ENCODE results near the gene KHDC1L. TPM values are rescaled to one million over a fixed set of nuclear protein-coding genes. Genes with fewer than 3 reads are reported as not detected.
"Not testable (repeated sequence)": the region's sequence is repeated elsewhere in the genome, so short reads cannot be mapped to it uniquely, and the experiment has no call there.

Gene KHDC1L
- total RNA-seq, 4 donors from 2014 or later, result not detected

DNA sequence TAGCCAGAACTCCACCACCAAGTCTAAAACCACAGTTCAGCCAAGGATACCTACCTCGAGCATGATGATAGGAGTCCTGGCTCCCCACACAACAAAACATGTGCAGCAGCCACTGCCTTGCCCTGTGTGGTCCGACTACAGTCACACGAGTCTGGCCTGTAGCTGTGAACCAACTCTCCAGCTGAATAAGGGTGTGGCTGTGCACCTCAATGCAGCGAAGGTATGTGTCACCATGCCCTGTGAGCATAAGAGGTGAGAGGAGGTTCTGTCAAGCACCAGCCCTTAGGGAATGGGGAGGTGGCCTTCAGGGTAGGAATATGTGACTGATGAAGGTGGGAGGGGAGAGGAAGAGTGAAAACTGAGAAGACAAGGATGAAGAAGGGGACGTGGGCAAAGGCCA is 16.7 kb upstream of the KHDC1L start:
- DNase-seq (ENCODE audit: low spot score in 2 of 2), result no peak
- no peaks in the 10 kb centered on the region for H3K36me3 ChIP-seq
- H3K4me1 ChIP-seq, result no peaks in the 10 kb centered on the region
- WGBS, result 71% methylated on average over 5 of the region's 5 CpGs
- H3K9me3 ChIP-seq, result no peaks in the 10 kb centered on the region
- no peak overlapping the region for H3K27ac ChIP-seq
- H3K27me3 ChIP-seq, result no peaks in the 10 kb centered on the region
- no peak overlapping the region for H3K4me3 ChIP-seq
- TF ChIP-seq POLR2A (IDR thresholded peaks at IDR 0.05), result no peak
- no peak for TF ChIP-seq EP300 (IDR thresholded peaks at IDR 0.05)
- TF ChIP-seq POLR2AphosphoS5 (IDR thresholded peaks at IDR 0.05), result no peak

DNA sequence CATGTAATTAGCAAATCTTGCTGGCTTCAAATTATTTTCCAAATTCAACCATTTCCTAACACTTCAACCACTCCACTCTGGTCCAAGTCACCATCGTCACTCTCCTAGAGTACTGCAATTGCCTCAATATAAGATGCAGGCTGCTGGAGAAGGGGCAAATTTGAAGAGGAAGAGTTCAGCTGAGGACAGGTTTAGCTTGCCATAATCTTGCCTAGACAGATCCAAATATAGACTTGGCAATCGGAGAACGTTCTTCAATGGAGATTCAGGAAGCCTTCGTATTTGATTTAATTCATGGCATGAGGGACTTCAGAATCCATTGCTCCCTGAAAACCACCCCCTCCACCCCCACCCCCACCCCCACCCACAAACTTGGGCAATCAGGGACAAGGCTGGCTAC is 15.4 kb upstream of the KHDC1L start:
- DNase-seq (ENCODE audit: low spot score in 2 of 2), result no peak
- no peak for TF ChIP-seq POLR2A (IDR thresholded peaks at IDR 0.05)
- no peak for TF ChIP-seq POLR2AphosphoS5 (IDR thresholded peaks at IDR 0.05)
- no peak for TF ChIP-seq EP300 (IDR thresholded peaks at IDR 0.05)
- TF ChIP-seq, protein P1, sequence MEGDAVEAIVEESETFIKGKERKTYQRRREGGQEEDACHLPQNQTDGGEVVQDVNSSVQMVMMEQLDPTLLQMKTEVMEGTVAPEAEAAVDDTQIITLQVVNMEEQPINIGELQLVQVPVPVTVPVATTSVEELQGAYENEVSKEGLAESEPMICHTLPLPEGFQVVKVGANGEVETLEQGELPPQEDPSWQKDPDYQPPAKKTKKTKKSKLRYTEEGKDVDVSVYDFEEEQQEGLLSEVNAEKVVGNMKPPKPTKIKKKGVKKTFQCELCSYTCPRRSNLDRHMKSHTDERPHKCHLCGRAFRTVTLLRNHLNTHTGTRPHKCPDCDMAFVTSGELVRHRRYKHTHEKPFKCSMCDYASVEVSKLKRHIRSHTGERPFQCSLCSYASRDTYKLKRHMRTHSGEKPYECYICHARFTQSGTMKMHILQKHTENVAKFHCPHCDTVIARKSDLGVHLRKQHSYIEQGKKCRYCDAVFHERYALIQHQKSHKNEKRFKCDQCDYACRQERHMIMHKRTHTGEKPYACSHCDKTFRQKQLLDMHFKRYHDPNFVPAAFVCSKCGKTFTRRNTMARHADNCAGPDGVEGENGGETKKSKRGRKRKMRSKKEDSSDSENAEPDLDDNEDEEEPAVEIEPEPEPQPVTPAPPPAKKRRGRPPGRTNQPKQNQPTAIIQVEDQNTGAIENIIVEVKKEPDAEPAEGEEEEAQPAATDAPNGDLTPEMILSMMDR (IDR thresholded peaks at IDR 0.05), result no peak
- H3K27ac ChIP-seq, result no peak overlapping the region

DNA sequence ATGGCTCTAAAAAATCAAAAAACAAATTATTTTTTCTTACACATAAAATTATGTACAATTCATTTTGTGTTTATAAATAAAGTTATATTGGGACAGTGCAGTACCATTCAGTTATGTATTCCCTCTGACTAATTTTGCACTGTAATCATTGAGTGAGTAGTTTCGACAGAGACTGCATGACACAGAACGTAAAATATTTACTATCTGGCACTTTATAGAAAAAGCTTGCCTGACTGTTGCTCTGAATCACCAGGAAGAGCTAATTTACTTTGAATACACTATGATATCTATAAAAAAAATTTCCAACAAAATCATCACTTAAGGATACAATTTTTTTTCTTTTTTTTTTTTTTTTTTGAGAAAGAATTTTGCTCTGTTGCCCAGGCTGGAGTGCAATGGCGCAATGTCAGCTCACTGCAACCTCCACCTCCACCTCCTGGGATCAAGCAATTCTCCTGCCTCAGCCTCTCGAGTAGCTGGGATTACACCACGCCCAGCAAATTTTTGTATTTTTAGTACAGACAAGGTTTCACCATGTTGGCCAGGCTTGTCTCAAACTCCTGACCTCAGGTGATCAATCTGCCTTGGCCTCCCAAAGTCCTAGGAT is 11.0 kb upstream of the KHDC1L start:
- no peaks in the 10 kb centered on the region for H3K27me3 ChIP-seq
- H3K9me3 ChIP-seq, result no peaks in the 10 kb centered on the region
- no peaks in the 10 kb centered on the region for H3K4me1 ChIP-seq
- H3K36me3 ChIP-seq, result no peaks in the 10 kb centered on the region
- TF ChIP-seq EP300 (IDR thresholded peaks at IDR 0.05), result no peak
- TF ChIP-seq POLR2A (IDR thresholded peaks at IDR 0.05), result no peak
- no peak for TF ChIP-seq POLR2AphosphoS5 (IDR thresholded peaks at IDR 0.05)
- TF ChIP-seq, protein P1 (IDR thresholded peaks at IDR 0.05), result no peak
- no peak overlapping the region for H3K4me3 ChIP-seq
- 72% methylated on average over 5 of the region's 5 CpGs for WGBS
- DNase-seq (ENCODE audit: low spot score in 2 of 2), result no peak
- no peak overlapping the region for H3K27ac ChIP-seq

More for the DNA sequence above, 15.4 kb upstream of the KHDC1L start:
- no peaks in the 10 kb centered on the region for H3K36me3 ChIP-seq
- no peaks in the 10 kb centered on the region for H3K9me3 ChIP-seq
- no peak overlapping the region for H3K4me3 ChIP-seq
- no peaks in the 10 kb centered on the region for H3K27me3 ChIP-seq
- 58% methylated on average over 4 of the region's 4 CpGs for WGBS
- no peaks in the 10 kb centered on the region for H3K4me1 ChIP-seq

DNA sequence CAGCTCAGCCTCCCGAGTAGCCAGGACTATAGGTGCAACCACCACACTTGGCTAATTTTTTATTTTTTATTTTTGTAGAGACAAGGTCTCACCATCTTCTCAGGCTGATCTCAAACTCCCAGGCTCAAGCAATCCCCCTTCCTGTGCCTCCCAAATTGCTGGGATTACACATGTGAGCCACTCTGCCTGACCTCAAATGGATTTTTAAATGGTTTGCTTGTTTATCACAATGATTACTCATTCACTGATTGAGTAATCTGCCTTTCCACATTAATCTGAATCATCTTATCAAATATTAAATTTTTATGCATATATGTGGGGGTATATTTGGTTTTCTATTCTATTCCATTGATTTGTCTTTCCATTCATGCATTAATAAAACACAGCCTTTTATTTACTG is 9.4 kb upstream of the KHDC1L start:
- no peaks in the 10 kb centered on the region for H3K9me3 ChIP-seq
- 65% methylated on average over 1 of the region's 1 CpG for WGBS
- H3K36me3 ChIP-seq, result no peaks in the 10 kb centered on the region
- H3K27me3 ChIP-seq, result no peaks in the 10 kb centered on the region
- no peak for DNase-seq (ENCODE audit: low spot score in 2 of 2)
- no peak overlapping the region for H3K4me3 ChIP-seq
- no peak overlapping the region for H3K27ac ChIP-seq
- TF ChIP-seq POLR2A (IDR thresholded peaks at IDR 0.05) (no peak), EP300 (IDR thresholded peaks at IDR 0.05) (no peak), POLR2AphosphoS5 (IDR thresholded peaks at IDR 0.05) (no peak)
- TF ChIP-seq, protein P1 (IDR thresholded peaks at IDR 0.05), result no peak
- H3K4me1 ChIP-seq, result no peaks in the 10 kb centered on the region

DNA sequence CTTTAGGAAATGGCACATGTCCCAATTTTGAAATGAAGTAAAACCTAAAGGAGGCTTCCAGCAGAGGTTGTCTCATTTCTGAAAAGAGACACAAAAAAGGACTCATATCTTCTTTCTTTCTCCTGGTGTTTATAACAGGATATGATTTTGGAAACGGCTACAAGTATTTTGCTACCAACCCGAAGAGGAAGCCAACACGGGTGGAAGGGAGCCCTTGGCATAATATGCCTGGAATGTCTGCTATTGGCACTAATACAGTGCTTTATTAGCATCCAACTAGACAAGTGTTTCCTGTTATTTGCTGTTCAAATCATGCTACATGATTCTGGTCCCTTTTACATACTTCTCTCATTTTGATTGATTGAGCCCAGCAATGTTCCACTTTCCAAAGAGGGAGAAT is 8.7 kb upstream of the KHDC1L start:
- H3K36me3 ChIP-seq; H3K27me3 ChIP-seq; H3K4me3 ChIP-seq; H3K4me1 ChIP-seq; DNase-seq (ENCODE audit: low spot score in 2 of 2); H3K9me3 ChIP-seq; H3K27ac ChIP-seq: not testable (repeated sequence)
- WGBS, result 17% methylated on average over 3 of the region's 3 CpGs

DNA sequence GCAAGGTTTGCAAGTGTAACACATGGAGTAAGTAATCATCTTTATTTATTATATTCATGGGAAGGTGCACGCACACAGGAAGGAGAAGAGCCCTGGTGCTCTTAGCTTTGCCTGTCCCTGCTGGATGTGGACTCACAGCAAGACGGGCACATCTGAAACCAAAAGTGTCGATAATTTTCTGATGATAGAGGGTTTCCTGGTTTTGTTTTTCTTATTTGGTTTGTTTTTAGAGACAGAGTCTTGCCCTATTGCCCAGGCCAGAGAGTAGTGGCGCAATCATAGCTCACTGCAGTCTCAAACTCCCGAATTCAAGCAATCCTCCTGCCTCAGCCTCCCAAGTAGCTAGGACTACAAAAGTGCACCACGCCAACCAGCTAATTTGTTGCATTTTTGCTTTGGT is 7.8 kb upstream of the KHDC1L start:
- no peak for DNase-seq (ENCODE audit: low spot score in 2 of 2)
- H3K27me3 ChIP-seq, result no peaks in the 10 kb centered on the region
- TF ChIP-seq EP300 (IDR thresholded peaks at IDR 0.05), result no peak
- TF ChIP-seq POLR2AphosphoS5 (IDR thresholded peaks at IDR 0.05), result no peak
- TF ChIP-seq POLR2A (IDR thresholded peaks at IDR 0.05), result no peak
- TF ChIP-seq, protein P1 (IDR thresholded peaks at IDR 0.05), result no peak
- no peak overlapping the region for H3K27ac ChIP-seq
- no peaks in the 10 kb centered on the region for H3K36me3 ChIP-seq
- no peak overlapping the region for H3K4me3 ChIP-seq
- H3K4me1 ChIP-seq, result no peaks in the 10 kb centered on the region
- no peaks in the 10 kb centered on the region for H3K9me3 ChIP-seq
- 87% methylated on average over 6 of the region's 6 CpGs for WGBS
